ENCODE data around the gene PCDHA8. TPM values are rescaled to one million over a fixed set of nuclear protein-coding genes. Genes with fewer than 3 reads are reported as not detected.
"Not testable (repeated sequence)": the region's sequence is repeated elsewhere in the genome, so short reads cannot be mapped to it uniquely, and the experiment has no call there.

The PCDHA8 gene
- total RNA-seq, 1 donor = 0.36 TPM

- H3K36me3 ChIP-seq (ENCODE audit: insufficient read depth, low read length) = no peaks in the 10 kb centered on the region
- no peaks in the 10 kb centered on the region for H3K27me3 ChIP-seq (ENCODE audit: insufficient read depth, low read length)
- no peak overlapping the region for H3K4me2 ChIP-seq (ENCODE audit: insufficient read depth, low read length)
- no peak overlapping the region for H3K27ac ChIP-seq (ENCODE audit: low read depth, low read length)
- no peaks in the 10 kb centered on the region for H3K79me2 ChIP-seq (ENCODE audit: insufficient read depth, low read length)
- H3K9me3 ChIP-seq (ENCODE audit: low read depth, low read length) = no peaks in the 10 kb centered on the region
- H3K4me1 ChIP-seq (ENCODE audit: insufficient read depth, low read length) = no peaks in the 10 kb centered on the region
- no peak for DNase-seq (ENCODE audit: insufficient read length, low spot score, missing footprints)
- no peak for TF ChIP-seq CTCF (IDR thresholded peaks at IDR 0.05; ENCODE audit: extremely low read depth, low read depth, low read length)
- H3K4me3 ChIP-seq (ENCODE audit: insufficient read depth, low read length) = no peak overlapping the region
- no peaks in the 10 kb centered on the region for H4K20me1 ChIP-seq (ENCODE audit: insufficient read depth, low read length)
- no peak overlapping the region for H2AFZ ChIP-seq (ENCODE audit: low read length)
Measured at GRCh38 chr5:140870221-140871201, 29.5 kb downstream of the PCDHA8 start.

- Histone ChIP-seq H3K36me3 (ENCODE audit: insufficient read depth, low read length) (no peaks in the 10 kb centered on the region), H3K4me3 (ENCODE audit: insufficient read depth, low read length) (no peak within 1 kb of the TSS), H3K4me2 (ENCODE audit: insufficient read depth, low read length) (no peak within 1 kb of the TSS), H3K27ac (ENCODE audit: low read depth, low read length) (no peak within 1 kb of the TSS), H2AFZ (ENCODE audit: low read length) (no peak within 1 kb of the TSS), H3K4me1 (ENCODE audit: insufficient read depth, low read length) (no peaks in the 10 kb centered on the region), H3K27me3 (ENCODE audit: insufficient read depth, low read length) (no peaks in the 10 kb centered on the region), H3K79me2 (ENCODE audit: insufficient read depth, low read length) (no peaks in the 10 kb centered on the region), H3K9me3 (ENCODE audit: low read depth, low read length) (peaks cover 2% of the 10 kb centered on the region), H4K20me1 (ENCODE audit: insufficient read depth, low read length) (no peaks in the 10 kb centered on the region)
- no peak for TF ChIP-seq CTCF (IDR thresholded peaks at IDR 0.05; ENCODE audit: extremely low read depth, low read depth, low read length)
- no peak for DNase-seq (ENCODE audit: insufficient read length, low spot score, missing footprints)
Measured at GRCh38 chr5:140875085-140876065, 34.4 kb downstream of the PCDHA8 start, which contains the start of gene PCDHA12. PCDHA12 (plus strand) TSS chr5:140875308; CDS start chr5:140875473, 165 bp downstream.

GRCh38 chr5:140876541-140877261 is 35.7 kb downstream of the PCDHA8 start:
- H3K4me3 ChIP-seq (ENCODE audit: insufficient read depth, low read length); H3K9me3 ChIP-seq (ENCODE audit: low read depth, low read length); H3K4me2 ChIP-seq (ENCODE audit: insufficient read depth, low read length); DNase-seq (ENCODE audit: insufficient read length, low spot score, missing footprints); H3K36me3 ChIP-seq (ENCODE audit: insufficient read depth, low read length); H3K27me3 ChIP-seq (ENCODE audit: insufficient read depth, low read length); H2AFZ ChIP-seq (ENCODE audit: low read length); H3K4me1 ChIP-seq (ENCODE audit: insufficient read depth, low read length); H3K27ac ChIP-seq (ENCODE audit: low read depth, low read length); H3K79me2 ChIP-seq (ENCODE audit: insufficient read depth, low read length); H4K20me1 ChIP-seq (ENCODE audit: insufficient read depth, low read length): not testable (repeated sequence)

- Histone ChIP-seq H3K27me3 (ENCODE audit: insufficient read depth, low read length) (no peaks in the 10 kb centered on the region), H2AFZ (ENCODE audit: low read length) (no peak overlapping the region), H3K4me1 (ENCODE audit: insufficient read depth, low read length) (no peaks in the 10 kb centered on the region), H4K20me1 (ENCODE audit: insufficient read depth, low read length) (no peaks in the 10 kb centered on the region), H3K27ac (ENCODE audit: low read depth, low read length) (no peak overlapping the region), H3K79me2 (ENCODE audit: insufficient read depth, low read length) (no peaks in the 10 kb centered on the region), H3K4me2 (ENCODE audit: insufficient read depth, low read length) (no peak overlapping the region), H3K9me3 (ENCODE audit: low read depth, low read length) (peaks cover 2% of the 10 kb centered on the region), H3K36me3 (ENCODE audit: insufficient read depth, low read length) (no peaks in the 10 kb centered on the region), H3K4me3 (ENCODE audit: insufficient read depth, low read length) (no peak overlapping the region)
- no peak for DNase-seq (ENCODE audit: insufficient read length, low spot score, missing footprints)
- no peak for TF ChIP-seq CTCF (IDR thresholded peaks at IDR 0.05; ENCODE audit: extremely low read depth, low read depth, low read length)
Measured at GRCh38 chr5:140877262-140877581, 36.2 kb downstream of the PCDHA8 start.

Data from osteoblast (primary cell).